Measurements from ENCODE around the gene GAB2. TPM values are rescaled to one million over a fixed set of nuclear protein-coding genes. Genes with fewer than 3 reads are reported as not detected.

Gene GAB2
- total and polyA plus RNA-seq, 2 of the 4 experiments (the other 2 are of a cell fraction): 3.3 to 5.9 TPM

- H3K9me1 ChIP-seq (ENCODE audit: insufficient read depth, low read length): peaks cover 25% of the 10 kb centered on the region
- in situ Hi-C loops (cut with MboI; ENCODE audit: low sequenced_read_pairs) (no loop called here), intact Hi-C loops (cut with micrococcal nuclease) (loop anchor here (2.0 kb wide), 1 partner anchor 23 kb away; no protein-coding TSS in a partner anchor), dilution Hi-C loops (cut with HindIII; ENCODE audit: low sequenced_read_pairs, unreplicated experiment) (no loop called here)
- no peak overlapping the region for H2AK5ac ChIP-seq (ENCODE audit: low read depth, low read length)
- H3K56ac ChIP-seq (ENCODE audit: extremely low read depth, insufficient read depth, low read length): no peak overlapping the region
- H3K4me3 ChIP-seq (ENCODE audit: insufficient read depth, low read depth, low read length): peak overlapping the region; percentile 94
- no peak for ATAC-seq (ENCODE audit: low read depth)
- CTCF ChIA-PET: interaction anchor here (1.7 to 1.9 kb wide), 2 partner anchors 40 to 374 kb away, joined by 5 to 6 read pairs; no protein-coding TSS in a partner anchor
- H3K27ac ChIP-seq (ENCODE audit: insufficient read depth, low read length): no peak overlapping the region
- DNase-seq: no peak
- H3K4me2 ChIP-seq (ENCODE audit: low read depth, low read length): peak overlapping the region; percentile 91
- no peak overlapping the region for H4K8ac ChIP-seq (ENCODE audit: low read depth in 2 of 2, low read length in 2 of 2)
- no peak overlapping the region for H2BK5ac ChIP-seq (ENCODE audit: low read depth, low read length, poor library complexity, severe bottlenecking)
- peak overlapping the region; percentile 80 for H3K9ac ChIP-seq (ENCODE audit: low read depth, low read length)
- H3K4me1 ChIP-seq (ENCODE audit: control insufficient read depth, insufficient read depth, low read length): peaks cover 16% of the 10 kb centered on the region
- WGBS, 2 experiments (ENCODE audit: extremely low coverage in 2 of 2, insufficient read length in 1 of 2): no CpG with 5 or more reads among the region's 3 CpGs
- POLR2A ChIA-PET (ENCODE audit: unreplicated experiment): no interaction called here
- no peaks in the 10 kb centered on the region for H3K9me3 ChIP-seq (ENCODE audit: control insufficient read depth, insufficient read depth, low read length)
- no peaks in the 10 kb centered on the region for H3K36me3 ChIP-seq (ENCODE audit: control insufficient read depth, insufficient read depth, low read length)
- H2BK120ac ChIP-seq (ENCODE audit: low read depth, low read length): no peak overlapping the region
- TF ChIP-seq FOS (IDR thresholded peaks at IDR 0.05; ENCODE audit: low read depth, low read length) (no peak), CTCF (conservative IDR thresholded peaks at IDR 0.05; ENCODE audit: low read depth, low read length) (no peak), USF2 (IDR thresholded peaks at IDR 0.05; ENCODE audit: low read depth, low read length) (no peak), RAD21 (IDR thresholded peaks at IDR 0.05; ENCODE audit: low read length) (no peak), CHD1 (IDR thresholded peaks at IDR 0.05; ENCODE audit: low read depth, low read length) (no peak), CEBPB (IDR thresholded peaks at IDR 0.05; ENCODE audit: low read depth, low read length) (no peak), RFX5 (IDR thresholded peaks at IDR 0.05; ENCODE audit: low read depth, low read length) (no peak), MXI1 (IDR thresholded peaks at IDR 0.05; ENCODE audit: borderline replicate concordance, low read depth, low read length) (no peak), ELK1 (IDR thresholded peaks at IDR 0.05; ENCODE audit: borderline replicate concordance, low read depth, low read length) (no peak), SMC3 (IDR thresholded peaks at IDR 0.05; ENCODE audit: low read depth, low read length) (no peak), POLR2A (IDR thresholded peaks at IDR 0.05; ENCODE audit: low read depth, low read length) (no peak), MAFK (IDR thresholded peaks at IDR 0.05; ENCODE audit: low read depth, low read length) (no peak), NFE2L2 (IDR thresholded peaks at IDR 0.05; ENCODE audit: low read depth, low read length) (no peak), BHLHE40 (IDR thresholded peaks at IDR 0.05; ENCODE audit: low read depth, low read length) (no peak), MAZ (IDR thresholded peaks at IDR 0.05; ENCODE audit: borderline replicate concordance, low read depth, low read length) (no peak), RCOR1 (IDR thresholded peaks at IDR 0.05; ENCODE audit: insufficient replicate concordance, low read length) (no peak)
- H2BK15ac ChIP-seq (ENCODE audit: low read depth, low read length): no peak overlapping the region
- peak overlapping the region; percentile 99 for H2AK9ac ChIP-seq (replicated peaks; ENCODE audit: low read depth, low read length, poor library complexity)
- peak overlapping the region; percentile 52 for H2AFZ ChIP-seq (replicated peaks; ENCODE audit: low read length, poor library complexity)
- H2BK20ac ChIP-seq (ENCODE audit: low read depth, low read length): no peak overlapping the region
- H3K27me3 ChIP-seq (ENCODE audit: control insufficient read depth, insufficient read depth, low read length): no peaks in the 10 kb centered on the region
- H3K14ac ChIP-seq (replicated peaks; ENCODE audit: low read depth, low read length): peak overlapping the region; percentile 12; the same call in 1 of the 2 replicates
- H3K4ac ChIP-seq (ENCODE audit: low read depth, low read length): no peak overlapping the region; the same call in 1 of the 2 replicates
- BruUV-seq (replicated peaks): no TSS peak
- no peak overlapping the region for H4K5ac ChIP-seq (ENCODE audit: low read depth, low read length)
- H4K20me1 ChIP-seq (ENCODE audit: insufficient read depth, low read length): peaks cover 38% of the 10 kb centered on the region
- peak overlapping the region; percentile 49 for H3K23ac ChIP-seq (ENCODE audit: low read depth, low read length)
- no peak overlapping the region for H4K91ac ChIP-seq (ENCODE audit: insufficient read depth, low read depth, low read length)
- no peak overlapping the region for H3K18ac ChIP-seq (ENCODE audit: low read depth, low read length)
- peaks cover 49 to 88% of the 10 kb centered on the region in 2 experiments for H3K79me1 ChIP-seq (ENCODE audit: low read depth in 1 of 2, low read length in 2 of 2)
Observed at GRCh38 chr11:78189851-78190250, 227.8 kb downstream of the GAB2 start.

Measured in IMR-90 (cell line).